Measurements from ENCODE around the gene POMT2. TPM values are rescaled to one million over a fixed set of nuclear protein-coding genes. Genes with fewer than 3 reads are reported as not detected.
"Not testable (repeated sequence)": the region's sequence is repeated elsewhere in the genome, so short reads cannot be mapped to it uniquely, and the experiment has no call there.

Gene POMT2
- polyA plus RNA-seq, 1 donor = 59.7 TPM

DNA sequence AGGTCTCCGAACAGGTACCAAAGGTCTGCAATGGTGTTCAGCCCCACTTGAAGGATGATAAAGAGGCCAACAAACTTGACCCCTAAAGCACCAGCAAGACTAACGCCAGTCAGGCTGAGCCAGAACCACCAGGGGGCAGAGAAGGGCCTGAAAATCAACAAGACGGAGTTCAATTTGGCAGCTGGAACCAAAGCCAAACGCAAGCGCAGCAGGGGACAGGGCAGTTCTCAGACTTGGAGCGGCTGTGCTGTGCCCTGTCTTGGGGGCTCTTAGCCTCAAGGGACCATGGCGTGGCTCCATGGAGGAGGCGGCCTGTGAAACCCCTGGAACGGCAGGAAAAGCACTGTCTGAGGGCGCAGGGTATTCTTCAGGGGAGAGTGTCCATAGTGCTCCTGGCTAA is 19.6 kb downstream of the POMT2 start:
- peak; percentile 79 for DNase-seq

DNA sequence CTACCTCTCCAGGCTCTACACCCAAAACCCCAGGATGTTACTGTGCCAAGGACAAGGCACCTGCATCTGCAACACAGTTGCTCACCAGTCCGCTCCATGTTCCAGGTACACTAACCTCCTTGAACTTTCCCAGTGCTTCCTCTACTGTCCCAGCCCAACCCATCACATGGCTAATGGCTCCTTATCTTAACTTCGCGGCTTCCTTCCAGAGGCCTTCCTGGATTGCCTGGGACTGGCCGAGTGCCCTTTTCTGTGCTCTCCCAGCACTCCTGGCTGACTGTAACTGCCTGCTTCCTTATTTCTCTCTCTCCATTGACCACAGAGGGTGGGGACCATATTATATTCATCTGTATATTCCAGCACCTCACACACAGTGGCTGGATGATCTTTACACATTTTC is 20.9 kb downstream of the POMT2 start:
- no peak for DNase-seq

DNA sequence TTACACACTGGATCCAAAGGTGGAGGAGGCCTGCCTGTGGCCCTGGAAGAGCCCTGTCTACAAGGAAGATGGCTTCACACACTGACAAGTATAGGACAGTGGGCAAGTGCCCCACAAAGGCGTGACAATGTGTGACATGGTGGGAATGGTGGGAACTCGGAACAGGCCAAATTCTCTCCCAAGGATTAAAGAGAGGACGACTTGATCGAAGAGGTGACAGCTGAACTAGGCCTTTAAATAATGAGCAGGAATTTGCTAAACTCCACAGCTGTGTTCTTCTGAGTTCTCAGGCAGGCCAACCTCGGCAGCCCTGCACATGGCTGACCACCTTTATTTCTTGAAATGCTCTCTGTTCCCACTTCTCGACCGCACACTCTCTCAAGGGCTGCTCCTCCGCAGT is 23.8 kb downstream of the POMT2 start:
- no peak for DNase-seq

DNA sequence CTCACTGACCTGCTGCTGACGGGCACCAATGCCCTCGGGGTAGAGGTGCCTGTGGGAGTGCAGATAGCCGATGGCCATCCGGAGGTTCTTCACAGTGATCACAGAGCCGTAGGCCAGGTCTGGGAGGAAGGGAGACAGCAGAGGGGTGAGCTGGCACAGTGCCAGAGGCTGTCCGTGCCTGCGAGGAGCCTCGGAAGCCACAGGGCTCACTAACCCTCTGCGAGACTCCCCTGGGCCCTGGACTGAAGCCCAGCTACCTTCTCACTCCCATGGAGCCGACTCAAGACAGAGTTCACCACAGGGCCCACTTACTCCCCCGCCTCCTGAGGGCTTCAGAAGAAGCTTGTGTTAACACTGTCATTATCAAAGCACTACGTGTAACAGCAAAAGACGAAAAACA is 24.5 kb downstream of the POMT2 start:
- DNase-seq = no peak

GRCh38 chr14:77290705-77291104 is 30.0 kb downstream of the POMT2 start:
- no peak for DNase-seq

- DNase-seq = no peak
Observed at GRCh38 chr14:77286576-77286975, 34.1 kb downstream of the POMT2 start.

- no peak for DNase-seq
Observed at GRCh38 chr14:77284466-77284865, 36.2 kb downstream of the POMT2 start.

DNA sequence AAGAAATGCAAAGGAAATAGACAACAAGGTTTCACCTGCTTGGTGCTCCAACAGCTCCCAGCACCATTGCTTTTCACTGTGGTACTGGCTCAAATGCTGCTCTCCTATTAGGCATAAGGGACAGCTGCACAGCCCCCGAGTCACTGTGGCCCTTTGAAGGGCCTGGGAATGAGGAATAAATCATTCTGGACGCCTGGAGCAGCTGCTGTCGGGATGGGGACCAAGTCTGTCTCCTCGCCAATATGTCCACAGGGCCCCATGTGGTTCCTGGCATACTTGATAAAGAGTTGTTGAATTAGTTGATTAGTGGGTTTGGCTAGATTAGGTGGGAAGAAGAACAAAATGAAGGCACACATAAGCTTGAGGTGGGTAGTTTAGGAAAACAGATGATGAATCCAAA is 36.6 kb downstream of the POMT2 start:
- DNase-seq = no peak

DNA sequence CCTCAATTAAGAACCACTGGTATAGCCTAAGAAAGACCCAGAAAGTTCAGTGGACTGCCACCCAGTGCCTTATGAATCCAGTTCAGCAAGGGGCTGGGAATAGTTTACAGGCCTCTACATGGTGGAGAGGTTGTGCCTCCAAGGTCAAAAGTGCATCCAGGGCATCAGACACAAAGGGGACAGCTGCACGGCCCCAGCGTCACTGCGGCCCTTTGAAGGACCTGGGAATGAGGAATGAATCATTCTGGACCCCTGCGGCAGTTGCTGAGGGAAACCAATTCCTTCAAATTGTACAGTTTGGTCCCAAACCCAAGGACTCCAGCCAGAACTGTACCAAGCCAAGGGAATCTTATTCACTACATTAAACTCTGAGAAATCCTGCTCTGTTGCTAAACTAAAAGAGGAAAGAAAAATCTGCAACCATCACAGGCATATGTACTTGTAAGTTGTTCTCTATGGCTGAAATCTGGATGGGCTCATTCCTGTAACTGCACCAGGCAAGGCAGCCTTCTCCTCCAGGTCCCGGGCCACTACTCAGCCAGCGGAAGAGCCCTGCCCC is 38.8 kb downstream of the POMT2 start:
- DNase-seq = no peak

DNA sequence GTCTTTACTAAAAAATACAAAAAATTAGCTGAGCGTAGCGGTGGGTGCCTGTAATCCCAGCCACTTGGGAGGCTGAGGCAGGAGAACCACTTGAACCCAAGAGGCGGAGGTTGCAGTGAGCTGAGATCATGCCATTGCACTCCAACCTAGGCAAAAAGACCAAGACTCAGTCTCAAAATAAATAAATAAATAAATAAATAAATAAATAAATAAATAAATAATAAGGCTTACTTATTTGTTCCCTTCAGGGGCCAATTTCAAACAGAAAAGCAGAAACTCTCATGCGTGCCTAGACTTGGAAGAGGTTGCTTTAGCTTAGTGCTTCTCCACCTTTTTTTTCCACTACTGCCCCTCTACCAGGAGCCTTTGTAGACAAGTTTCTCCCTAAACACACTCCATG is 39.8 kb downstream of the POMT2 start:
- DNase-seq = not testable (repeated sequence)

DNA sequence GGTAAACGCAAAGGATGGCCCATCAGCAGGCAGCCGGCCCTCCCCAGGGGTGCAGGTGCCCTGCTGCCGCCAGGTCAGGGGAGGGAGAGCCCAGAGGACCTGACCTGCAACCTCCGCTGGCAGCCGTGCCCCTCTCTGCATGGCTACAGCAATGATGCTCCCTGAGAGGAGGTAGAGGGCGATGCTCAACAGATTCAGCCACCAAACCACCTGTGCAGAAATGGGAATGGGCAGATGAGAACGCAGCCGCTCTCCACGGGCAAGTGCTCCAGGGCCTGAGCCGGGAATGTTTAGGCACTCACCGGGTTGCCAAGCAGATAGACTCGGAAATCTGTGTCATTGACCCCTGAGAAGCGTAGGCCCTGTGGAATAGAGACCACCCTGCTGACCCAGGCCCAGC is 41.0 kb downstream of the POMT2 start:
- DNase-seq = no peak

DNA sequence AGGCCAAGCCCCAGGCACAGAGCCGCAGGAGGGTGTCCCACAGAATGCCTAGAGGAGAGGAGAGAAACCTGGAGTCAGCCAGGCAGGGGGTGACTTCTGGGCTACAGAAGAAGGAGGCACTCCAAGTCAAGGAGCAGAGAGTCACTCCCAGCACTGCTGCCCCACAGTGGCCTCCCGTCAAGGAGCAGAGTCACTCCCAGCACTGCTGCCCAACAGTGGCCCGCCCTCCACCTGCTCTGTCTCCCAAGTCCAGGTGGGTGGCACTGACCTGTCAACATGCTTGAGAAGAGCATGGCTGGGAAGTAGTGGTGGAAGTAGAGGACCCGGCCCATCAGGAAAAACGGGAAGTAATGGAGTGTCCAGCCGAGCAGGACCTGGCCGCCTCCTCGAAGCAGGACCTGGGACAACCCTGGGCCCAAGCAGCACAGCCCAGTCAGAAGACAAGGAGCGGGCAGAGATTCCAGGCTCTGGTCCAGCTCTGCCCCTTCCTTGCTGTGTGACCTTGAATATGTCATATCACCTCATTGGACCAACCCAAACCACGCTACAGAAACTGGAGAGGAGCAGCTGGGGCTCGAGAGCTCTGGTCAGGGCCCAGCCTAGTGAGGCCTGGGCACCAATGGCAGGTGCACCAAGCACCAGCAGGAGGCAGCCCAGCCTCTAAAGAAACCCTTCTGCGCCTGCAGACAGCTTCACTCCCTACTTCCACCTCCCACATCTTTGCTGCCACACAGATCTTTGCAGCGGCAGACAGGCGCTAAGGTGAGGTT is 42.0 kb downstream of the POMT2 start:
- DNase-seq = no peak

DNA sequence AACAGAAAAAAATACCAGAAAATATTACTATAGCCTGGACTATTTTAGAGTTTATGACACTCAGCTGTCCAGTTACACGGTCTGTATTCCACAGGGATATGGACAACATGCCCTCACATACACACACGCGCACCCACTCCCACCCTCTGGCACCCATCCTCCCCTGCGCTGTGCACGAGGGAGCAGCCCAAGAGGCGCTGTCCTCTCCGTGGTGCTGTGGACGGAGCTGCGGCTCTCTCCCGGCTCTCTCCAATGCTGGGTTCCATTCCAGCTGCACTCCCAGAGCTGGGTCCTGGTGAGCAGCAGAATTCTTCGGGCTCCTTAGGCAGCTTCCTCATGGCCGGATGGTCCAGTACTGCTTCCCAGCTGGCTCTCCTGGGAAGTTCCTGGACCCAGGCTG is 43.7 kb downstream of the POMT2 start:
- no peak for DNase-seq

DNA sequence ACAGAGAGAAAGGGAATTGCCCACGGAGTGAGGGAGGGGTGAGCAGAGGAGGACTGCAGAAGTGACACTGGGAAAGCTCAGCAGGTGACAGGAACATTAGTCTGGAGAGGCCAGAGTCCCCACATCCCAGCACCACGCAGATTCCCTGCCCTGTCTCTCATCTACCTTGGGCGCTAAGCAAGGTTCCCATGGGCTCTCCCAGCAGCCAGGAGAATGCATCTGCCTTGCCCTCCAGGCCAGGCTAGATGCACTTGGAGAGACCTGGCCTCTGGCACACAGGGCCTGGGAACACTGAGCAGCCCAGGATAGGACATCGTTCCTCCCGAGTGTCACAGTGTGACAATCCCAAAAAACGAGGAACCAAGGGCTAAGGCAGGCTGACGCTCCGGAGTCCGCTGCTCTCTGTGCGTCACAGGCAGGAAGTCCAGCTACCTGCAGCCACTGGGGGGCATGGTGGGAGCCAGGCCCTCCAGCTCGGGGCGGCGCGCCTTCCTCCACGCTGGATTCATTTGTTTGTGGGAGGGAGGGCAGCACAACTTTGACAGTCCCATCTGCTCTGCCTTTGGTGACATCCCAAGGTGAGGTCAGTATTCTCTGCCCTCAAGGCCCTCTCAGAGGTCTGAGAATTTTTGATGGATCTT is 44.3 kb downstream of the POMT2 start:
- DNase-seq = no peak

DNA sequence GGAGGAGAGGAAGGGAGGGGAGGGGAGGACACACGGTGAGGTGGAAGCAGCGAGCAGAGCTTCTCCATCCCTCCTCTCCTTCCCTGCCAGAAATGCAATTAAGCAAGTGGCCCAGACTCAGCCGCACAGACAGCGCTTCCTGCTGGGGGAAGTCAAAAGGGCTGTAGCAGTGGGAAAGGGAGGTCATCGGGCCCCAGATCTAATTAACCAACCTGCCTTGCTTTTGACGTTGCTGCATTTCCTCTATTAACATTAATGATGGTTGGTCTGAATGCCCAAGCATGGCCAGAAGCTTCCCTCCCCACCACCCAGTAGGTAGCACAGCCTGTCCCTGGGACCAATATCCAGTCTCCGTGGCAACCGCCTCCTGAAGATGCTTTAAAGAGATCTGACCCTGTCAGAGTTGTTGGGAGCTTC is 45.1 kb downstream of the POMT2 start:
- no peak for DNase-seq

GRCh38 chr14:77275041-77275580 is 45.6 kb downstream of the POMT2 start:
- DNase-seq = no peak

DNA sequence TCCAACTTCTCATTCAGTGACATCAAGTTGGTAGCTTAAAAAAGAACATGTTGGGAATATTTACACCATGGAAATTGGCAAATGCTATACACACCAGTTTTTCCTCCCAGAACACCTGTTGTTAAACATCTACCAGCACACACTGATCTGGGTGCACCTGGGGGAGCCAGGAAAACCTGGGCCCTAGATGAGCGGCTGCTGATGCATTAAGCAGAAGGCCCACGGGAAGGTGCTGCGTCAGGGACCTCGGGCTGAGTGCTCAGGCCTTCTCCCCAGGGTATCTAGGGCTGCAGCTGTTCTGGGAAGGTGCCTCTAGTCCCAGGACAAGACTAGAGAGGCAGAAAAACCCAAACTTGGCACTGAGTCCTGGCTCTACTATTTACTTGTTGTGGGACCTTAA is 46.9 kb downstream of the POMT2 start:
- DNase-seq = no peak

DNA sequence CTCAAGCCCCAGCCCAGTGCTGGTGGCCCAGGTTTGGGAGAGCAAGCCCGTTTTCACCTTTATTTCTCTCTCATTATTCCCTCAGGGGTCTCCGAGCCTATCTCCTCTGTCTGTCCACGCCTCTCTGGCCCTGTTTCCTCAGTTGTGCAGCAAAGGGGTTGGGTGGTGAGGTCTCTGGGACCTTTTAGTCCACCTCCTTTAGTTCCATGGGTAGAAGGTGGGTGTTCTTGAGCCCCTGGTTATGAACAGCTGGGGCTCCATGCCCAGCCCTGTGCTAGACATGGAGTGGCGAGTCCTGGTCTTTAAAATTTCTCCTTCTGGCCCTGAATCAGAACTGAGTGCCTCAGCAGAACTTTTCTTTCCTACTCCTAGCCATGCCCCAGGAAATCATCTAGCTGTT is 48.4 kb downstream of the POMT2 start:
- no peak for DNase-seq

- DNase-seq = no peak
Observed at GRCh38 chr14:77271113-77271710, 49.5 kb downstream of the POMT2 start, which contains the start of gene NGB. TSS of gene NGB (minus strand) at chr14:77271206. CDS start at chr14:77270937, 269 bp downstream.

- no peak for DNase-seq
Observed at GRCh38 chr14:77270361-77271112, 50.1 kb downstream of the POMT2 start.

DNA sequence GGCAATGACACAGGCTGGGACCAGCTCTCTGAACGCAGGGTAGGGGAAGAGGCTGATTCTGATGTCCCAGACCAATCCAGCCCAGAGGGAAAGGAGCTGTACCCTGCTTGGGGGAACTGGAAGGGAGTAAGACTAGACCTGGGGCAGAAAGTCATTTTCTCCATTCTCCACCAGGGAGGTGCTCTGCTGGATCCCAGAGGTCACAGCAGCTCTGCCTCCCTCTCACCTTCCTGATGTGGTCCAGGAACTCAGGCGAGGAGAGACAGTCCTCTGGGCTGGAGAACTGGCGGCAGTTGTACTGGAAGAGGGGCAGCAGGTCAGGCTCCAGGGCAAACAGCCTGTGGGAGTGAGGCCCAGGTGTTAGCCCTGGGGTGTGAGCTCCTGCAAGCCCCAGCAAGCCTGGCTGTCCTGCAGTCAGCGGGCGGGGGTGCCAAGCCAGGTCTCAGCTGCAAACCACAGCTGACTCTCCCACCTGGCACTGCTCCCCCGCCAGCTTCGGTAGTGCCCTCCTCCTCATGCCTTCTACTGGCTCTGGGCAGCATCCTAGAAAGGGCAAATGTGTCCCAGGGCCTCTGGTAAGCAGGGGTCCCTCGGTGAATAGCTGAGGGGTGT is 51.6 kb downstream of the POMT2 start:
- no peak for DNase-seq

Measured in left kidney (tissue), 2 donors.